ENCODE data around the gene RNF4.
A peak's percentile ranks its signal among the peaks of the same experiment; 100 is the strongest.

RNF4 gene

DNA sequence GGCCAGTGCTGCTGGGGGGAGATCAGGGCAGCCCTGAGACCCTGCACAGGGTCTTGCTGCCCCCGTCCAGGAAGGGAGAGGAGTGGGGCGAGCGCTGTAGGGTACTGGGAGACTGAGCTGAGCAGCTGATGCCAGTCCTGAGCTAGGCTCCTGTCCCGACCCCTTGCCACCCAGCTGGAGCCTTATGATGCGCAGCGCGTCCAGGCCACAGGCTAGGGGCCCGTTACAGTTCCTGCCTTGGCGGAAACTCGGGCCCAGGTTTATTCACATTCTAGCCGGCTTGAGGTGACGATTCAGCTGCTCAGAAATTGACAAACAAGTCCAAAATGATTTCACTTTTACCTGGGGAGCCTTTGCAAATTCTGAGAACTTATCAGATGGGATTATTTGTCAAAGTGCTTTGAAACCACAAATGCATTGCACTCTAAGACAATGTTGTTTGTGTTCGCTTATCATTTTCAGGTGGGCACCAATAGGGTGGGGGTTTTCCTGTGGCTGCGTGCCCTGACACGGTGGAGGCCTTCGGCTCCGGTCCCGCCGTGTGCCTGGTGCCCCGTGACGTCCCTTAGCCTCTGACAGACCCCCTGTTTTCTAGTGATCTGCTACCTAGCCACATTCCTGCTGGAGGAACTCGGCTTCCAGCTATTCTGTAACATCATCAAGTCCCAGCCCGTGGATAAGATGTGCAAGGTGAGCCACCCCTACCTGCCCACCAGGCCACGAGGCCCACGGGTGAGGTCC lies 31.3 kb upstream of the RNF4 start:
- TF ChIP-seq, protein P1, sequence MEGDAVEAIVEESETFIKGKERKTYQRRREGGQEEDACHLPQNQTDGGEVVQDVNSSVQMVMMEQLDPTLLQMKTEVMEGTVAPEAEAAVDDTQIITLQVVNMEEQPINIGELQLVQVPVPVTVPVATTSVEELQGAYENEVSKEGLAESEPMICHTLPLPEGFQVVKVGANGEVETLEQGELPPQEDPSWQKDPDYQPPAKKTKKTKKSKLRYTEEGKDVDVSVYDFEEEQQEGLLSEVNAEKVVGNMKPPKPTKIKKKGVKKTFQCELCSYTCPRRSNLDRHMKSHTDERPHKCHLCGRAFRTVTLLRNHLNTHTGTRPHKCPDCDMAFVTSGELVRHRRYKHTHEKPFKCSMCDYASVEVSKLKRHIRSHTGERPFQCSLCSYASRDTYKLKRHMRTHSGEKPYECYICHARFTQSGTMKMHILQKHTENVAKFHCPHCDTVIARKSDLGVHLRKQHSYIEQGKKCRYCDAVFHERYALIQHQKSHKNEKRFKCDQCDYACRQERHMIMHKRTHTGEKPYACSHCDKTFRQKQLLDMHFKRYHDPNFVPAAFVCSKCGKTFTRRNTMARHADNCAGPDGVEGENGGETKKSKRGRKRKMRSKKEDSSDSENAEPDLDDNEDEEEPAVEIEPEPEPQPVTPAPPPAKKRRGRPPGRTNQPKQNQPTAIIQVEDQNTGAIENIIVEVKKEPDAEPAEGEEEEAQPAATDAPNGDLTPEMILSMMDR (IDR thresholded peaks at IDR 0.05; ENCODE audit: control extremely low read depth, extremely low read depth, low read depth, missing control alignments): no peak
- ChIA-PET CTCF (interaction anchor here (7.8 kb wide), 1 partner anchor 219 kb away, joined by 82 read pairs; no protein-coding TSS in a partner anchor), POLR2A (no interaction called here)
- DNase-seq (ENCODE audit: extremely low spot score): no peak

DNA sequence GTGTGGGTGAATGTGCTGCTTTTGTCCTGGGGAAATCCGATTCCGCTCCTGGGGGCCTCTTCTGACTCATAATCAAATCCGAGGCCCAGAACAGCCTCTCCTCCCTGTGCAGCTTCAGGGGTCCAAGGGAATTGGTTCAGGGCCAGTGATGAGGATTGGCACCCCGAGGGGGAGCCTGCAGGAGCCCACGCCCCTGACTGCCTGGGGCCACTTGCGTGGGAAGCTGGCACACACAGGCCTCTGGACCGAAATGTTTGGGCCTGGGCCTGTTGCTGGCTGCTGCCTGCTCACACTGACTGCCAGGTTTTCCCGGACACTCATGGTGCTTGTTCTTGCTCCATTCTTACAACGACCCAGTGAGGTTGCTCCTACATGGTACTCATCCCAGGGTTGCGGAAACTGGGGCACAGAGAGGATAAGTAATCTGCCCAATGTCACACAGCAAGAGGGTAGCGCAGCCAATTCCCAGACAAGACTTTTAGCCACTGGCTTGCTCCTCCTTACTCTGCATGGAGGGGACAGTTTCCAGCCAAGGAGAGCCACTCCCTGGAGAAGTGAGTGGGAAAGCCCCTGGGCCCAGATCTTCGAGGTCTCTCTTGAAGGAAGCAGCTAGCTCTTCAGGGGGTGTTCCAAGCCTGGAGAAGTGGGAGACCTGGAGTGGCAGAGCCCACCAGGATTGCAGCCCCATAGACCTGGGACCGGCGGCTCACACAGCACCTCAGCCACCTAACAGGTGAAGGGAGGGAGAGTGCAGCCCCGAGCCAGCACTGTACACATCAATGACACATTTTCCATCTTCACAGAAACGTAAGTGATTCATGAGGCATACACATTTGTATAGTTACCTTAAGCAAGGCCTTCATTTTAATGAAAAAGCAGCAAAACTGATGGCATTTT lies 29.8 kb upstream of the RNF4 start:
- DNase-seq (ENCODE audit: extremely low spot score): no peak
- ChIA-PET POLR2A (no interaction called here), CTCF (interaction anchor here (1.2 to 7.8 kb wide), 2 partner anchors 215 to 220 kb away, joined by 3 to 82 read pairs; no protein-coding TSS in a partner anchor)
- TF ChIP-seq, protein P1 (IDR thresholded peaks at IDR 0.05; ENCODE audit: control extremely low read depth, extremely low read depth, low read depth, missing control alignments): no peak

DNA sequence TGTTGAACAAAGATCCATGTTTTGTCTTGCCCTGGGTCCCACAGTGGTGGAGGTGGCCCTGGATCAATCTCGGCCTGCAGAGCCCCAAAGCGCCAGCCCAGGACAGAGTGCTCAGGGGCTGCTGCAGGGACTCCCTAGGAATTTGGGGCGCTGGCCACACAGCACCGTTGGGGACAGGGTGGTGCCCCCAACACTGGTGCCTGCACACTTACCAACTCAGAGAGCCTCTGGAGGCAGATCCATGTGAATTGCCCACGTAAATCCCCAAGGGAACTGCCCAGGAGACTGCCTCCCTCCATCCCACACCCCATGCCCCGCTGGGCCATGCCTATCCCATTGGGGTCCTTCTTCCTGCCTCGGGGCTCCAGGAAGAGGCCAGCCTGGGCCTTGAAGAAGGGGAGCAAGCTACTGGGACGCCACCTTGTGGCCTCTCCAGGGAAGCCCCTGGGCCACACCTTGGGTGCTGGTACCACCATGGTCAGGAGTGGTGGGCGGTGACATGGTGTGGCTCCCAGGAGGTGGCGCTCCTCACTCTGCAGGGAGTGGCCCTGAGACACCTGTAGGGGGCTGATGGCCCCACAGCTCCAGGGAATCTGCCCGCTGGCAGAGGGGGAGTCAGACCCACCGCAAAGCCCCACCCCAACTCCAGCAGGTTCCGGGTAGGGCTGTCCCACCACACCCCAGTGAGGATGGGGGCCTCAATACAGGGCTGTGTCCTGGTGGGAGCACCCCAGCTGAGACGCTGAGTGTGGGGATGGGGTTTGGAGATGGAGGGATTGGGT lies 27.3 kb upstream of the RNF4 start:
- CTCF ChIA-PET: interaction anchor here (0.6 to 7.8 kb wide), 25 partner anchors 8 to 516 kb away, joined by 3 to 82 read pairs (median 4); partner anchors contain the start of genes CFAP99, RNF4 and ZFYVE28
- TF ChIP-seq, protein P1 (IDR thresholded peaks at IDR 0.05; ENCODE audit: control extremely low read depth, extremely low read depth, low read depth, missing control alignments): peak; percentile 87
- POLR2A ChIA-PET: no interaction called here
- peak; percentile 92 for DNase-seq (ENCODE audit: extremely low spot score)

DNA sequence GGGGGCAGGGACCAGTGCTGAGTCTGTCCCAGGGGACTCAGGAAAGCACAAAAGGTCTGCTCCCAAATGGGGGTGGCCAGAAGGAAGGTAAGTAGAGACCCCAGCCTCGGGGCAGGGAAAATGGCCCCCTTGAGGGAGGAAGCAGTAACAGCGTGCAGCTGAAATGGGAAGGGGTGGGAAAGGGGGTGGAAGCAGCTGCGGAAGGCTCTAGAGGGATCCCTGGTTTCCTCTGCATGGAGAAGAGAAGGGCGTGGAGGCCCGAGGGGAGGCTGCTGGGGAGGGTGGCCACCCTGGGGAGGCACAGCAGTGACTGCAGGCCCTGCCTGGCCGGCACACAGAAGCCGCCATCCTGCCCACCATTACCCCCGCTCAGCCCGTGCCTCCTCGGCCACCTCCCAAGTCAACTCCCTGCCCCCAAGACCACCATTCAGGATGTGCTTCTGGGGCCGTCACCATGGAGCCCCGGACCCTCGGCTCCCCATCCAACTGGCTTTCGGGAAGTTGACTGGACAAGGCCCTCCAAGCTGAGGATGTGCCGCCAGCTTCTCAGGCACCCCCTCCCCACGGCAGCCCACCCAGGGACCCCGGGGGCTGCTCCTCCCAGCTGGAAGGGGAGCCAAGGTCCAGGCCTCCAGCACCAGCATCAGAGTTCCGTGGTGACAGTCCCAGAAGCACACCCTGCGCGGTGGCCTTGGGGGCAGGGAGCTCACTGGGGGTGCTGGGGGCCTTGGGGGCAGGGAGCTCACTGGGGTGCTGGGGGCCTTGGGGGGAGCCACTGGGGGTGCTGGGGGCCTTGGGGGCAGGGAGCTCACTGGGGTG lies 26.5 kb upstream of the RNF4 start:
- POLR2A ChIA-PET: interaction anchor here (0.6 kb wide), 1 partner anchor 1092 kb away, joined by 8 read pairs; no protein-coding TSS in a partner anchor
- TF ChIP-seq, protein P1 (IDR thresholded peaks at IDR 0.05; ENCODE audit: control extremely low read depth, extremely low read depth, low read depth, missing control alignments): no peak
- CTCF ChIA-PET: interaction anchor here (0.6 to 7.8 kb wide), 20 partner anchors 8 to 517 kb away, joined by 3 to 82 read pairs (median 4); partner anchors contain the start of gene RNF4
- no peak for DNase-seq (ENCODE audit: extremely low spot score)

DNA sequence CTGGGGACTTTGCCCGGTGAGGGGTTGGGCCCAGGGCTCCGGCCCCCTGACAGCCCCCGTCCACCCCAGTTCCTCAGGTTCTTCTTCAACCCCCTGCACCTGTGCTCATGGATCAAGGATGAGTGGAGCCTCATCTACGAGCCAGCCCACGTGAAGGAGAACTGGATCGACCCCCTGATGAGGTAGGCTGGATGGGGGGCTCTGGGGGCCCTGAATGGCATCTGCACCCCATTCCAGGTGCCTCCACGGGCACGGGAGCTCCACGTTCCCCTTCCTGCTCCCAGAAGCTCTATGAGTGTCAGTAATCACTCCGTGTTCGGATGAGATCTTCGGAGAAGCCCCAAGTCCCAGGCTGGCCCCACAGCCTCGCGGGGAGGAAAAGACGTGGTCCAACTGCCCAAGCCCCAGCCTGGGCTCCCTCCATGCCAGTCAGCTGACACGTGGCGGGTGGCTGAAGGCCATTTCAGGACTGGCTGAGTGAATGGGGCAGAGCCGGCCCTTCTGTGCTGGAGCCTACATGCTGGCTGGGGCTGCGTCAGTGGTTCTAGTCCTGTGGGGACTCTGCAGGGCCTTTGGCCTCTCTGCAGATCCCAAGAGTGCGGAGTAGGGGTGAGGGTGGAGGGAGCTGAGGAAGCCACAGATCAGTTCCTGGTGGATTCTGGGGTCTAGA lies 25.7 kb upstream of the RNF4 start:
- TF ChIP-seq, protein P1 (IDR thresholded peaks at IDR 0.05; ENCODE audit: control extremely low read depth, extremely low read depth, low read depth, missing control alignments): no peak
- DNase-seq (ENCODE audit: extremely low spot score): no peak
- ChIA-PET CTCF (interaction anchor here (0.7 to 7.8 kb wide), 5 partner anchors 15 to 224 kb away, joined by 3 to 82 read pairs (median 6); no protein-coding TSS in a partner anchor), POLR2A (interaction anchor here (0.6 kb wide), 1 partner anchor 1091 kb away, joined by 8 read pairs; no protein-coding TSS in a partner anchor)
